Muscle of arm (tissue), 12 donors: ENCODE measurements around the gene BMPR1A. TPM values are rescaled to one million over a fixed set of nuclear protein-coding genes. Genes with fewer than 3 reads are reported as not detected.
A peak's percentile ranks its signal among the peaks of the same experiment; 100 is the strongest.
"Not testable (repeated sequence)": the region's sequence is repeated elsewhere in the genome, so short reads cannot be mapped to it uniquely, and the experiment has no call there.

ENCODE experiments used
- DNase-seq: peaks from one replicate; pipeline ENCODE4 v3.0.0-alpha.2; 2013
- polyA plus RNA-seq, 12 donors: library from polyadenylated mRNA; unstranded; fragments of 120-200 nt; gene quantifications; one replicate each; pipeline ENCODE4 v1.2.1, GENCODE V29; 2013; ENCODE audit not compliant: insufficient read length in 12 of 12

BMPR1A gene
- polyA plus RNA-seq, 12 donors: 16.3 to 65.1 (median 55.2) TPM; not detected in 1

DNA sequence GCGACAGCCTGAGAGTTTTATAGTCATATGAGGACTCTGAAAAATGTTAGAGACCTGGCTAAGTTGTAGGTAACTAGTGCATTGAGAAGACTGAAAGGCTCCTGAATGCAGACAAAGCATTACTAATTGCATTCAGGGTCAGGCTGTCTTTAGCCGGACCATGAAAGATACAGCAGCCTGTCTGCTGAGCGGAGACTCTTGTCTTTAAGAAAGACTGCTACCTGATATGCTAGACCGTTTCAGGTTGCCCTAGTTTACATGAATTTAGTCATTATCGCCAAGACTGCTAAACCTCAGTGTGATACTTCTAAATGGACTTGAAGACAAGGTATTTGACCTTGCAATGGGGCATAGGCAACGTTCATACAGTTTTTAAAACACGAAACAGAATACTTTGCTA is 81.2 kb downstream of the BMPR1A start:
- no peak for DNase-seq

DNA sequence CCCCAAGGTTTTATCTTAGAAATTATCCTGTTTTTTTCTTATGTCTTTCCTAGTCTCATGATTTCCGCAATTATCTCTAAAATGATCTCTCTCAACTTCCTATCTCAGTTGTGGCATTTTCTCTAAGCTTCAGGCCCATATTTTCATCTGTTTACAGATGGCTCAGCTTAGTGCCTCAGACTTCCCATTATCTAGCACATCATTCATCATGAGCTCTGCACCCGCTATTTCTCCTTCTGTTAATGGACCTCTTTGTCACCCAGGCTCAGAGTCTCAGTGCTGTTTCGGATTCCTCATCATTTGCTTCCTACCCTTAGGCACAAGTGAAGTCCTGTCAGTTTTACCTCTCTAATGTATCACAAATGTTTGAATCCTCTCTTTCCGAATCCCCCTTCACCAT is 84.1 kb downstream of the BMPR1A start:
- DNase-seq: no peak

DNA sequence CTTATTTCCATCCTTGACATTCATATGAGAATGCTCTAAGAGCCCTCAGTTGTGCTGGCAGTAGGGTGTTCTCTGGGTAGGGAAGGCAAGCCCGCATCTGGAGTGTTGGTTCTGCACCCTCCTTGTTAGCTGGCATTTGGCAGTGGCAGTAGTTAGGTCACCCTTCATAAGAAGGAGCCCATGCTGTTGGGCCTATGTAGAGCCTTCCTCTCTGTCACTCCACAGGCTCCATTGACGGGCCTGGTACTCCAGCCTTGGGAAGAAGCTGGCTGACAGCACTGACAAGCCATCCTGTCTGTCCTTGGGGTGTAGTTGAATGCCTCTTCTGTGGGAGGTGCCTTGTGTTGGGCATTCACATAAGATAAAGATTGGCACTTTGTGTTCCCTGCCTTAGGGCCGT is 89.7 kb downstream of the BMPR1A start:
- no peak for DNase-seq

DNA sequence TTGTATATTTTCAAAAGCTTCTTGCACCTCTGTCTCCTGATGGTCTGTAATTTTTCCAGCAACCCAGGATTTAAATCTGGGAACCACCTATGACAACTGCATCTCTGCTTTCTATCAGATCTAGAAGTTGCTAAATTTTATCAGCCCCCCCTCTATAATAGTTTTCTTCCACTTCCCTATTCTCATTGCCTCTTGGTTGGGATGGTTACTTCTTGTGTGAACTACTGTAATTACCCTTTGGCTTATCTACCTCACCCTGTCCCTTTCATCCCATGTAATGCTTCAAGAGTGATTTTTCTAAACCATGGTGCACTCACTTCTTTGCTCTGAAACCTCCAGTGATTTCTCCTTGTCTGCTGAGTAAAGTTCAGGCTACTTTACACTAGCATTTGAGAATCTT is 92.3 kb downstream of the BMPR1A start:
- DNase-seq: no peak

DNA sequence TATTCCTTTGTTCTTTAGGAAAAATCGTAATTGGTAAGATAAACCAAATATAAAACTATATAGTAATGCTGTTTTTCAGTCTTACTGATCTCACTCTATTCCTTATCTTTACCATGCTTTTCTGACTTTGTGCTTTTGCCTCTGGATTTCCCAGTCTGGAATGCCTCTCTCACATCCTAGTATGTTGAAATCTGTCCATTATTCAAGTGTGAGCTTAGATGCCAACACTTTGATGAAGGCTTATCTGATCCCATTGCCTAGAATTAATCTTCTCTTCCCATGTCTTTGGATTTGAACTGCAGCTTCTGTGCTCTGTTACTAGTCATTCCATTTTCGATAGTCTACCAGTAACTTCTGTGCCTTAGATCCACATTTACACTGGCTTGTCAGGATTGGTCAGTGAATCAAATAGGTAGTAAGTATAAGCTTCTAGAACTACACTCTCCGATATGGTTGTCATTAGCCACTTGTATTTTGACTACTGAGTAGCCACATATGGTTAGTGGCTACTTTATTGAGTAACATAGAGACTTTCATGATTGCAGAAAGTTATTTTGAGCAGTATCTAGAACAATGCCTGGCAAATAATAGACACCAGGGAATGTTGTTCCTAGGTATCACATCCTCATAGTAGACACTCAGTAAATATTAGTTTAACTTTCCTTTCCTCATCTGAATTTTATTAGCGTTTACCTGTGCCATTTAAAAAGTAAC is 92.9 kb downstream of the BMPR1A start:
- DNase-seq: no peak

DNA sequence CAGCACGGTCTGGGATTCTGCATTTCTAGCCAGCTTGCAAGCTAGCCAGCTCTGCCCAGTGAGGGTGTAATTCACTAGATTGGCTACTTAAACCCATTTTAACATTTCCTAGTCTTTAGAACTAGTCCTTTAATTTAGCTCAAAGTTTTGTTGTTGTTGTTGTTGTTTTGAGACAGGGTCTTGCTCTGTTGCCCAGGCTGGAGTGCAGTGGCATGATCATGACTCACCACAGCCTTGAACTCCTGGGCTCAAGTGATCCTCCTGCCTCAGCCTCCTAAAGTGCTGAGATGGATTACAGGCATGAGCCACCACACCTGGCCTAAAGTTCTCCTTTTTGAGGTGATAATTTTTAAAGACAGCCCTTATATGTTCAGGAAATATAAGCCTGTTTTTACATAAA is 94.1 kb downstream of the BMPR1A start:
- DNase-seq: no peak

DNA sequence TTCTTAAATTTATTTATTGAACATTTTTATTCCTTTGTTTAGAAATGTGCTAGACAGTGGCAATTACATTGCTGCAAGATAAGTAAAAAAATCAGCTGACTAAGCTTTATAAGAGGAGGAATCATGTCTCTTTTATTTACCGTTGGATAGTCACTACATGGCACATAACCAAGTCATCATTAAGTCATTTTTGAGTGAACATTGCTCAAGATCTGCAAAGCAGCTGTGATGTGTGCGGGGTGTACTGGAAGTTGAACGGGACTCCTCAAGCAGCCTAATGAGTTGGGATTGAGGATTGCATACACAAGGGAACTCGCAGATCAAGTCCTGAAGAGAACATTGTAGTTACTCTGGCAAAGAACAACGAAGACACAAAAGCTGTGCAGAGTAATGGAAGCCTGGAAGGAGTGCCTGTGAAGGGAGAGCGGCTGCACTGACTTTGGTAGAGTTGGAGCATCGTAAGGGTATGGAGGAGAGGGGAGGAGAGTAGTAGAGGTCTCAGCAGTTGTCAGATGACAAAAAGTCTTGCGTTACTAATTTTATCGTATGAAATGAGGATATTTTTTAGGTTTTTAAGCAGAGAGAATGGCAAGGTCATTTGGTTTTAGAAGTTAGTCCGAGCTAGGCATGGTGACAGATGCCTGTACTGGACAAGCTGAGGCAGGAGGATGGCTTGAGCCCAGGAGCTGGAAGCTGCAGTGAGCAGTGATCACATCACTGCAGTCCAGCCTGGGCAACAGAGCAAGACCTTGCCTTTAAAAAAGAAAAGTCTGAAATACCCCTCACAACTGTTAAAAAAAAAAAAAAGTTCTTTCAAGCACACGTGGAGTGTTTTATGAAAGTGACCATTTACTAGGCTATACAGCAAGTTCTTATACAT is 95.1 kb downstream of the BMPR1A start:
- DNase-seq: peak; percentile 48

DNA sequence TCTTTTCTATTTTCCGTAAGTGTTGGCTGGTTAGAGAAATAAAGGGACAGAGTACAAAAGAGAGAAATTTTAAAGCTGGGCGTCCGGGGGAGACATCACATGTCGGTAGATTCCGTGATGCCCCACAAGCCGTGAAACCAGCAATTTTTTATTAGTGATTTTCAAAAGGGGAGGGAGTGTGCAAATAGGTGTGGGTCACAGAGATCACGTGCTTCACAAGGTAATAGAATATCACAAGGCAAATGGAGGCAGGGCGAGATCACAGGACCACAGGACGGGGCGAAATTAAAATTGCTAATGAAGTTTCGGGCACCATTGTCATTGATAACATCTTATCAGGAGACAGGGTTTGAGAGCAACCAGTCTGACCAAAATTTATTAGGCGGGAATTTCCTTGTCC is 97.2 kb downstream of the BMPR1A start:
- not testable (repeated sequence) for DNase-seq

DNA sequence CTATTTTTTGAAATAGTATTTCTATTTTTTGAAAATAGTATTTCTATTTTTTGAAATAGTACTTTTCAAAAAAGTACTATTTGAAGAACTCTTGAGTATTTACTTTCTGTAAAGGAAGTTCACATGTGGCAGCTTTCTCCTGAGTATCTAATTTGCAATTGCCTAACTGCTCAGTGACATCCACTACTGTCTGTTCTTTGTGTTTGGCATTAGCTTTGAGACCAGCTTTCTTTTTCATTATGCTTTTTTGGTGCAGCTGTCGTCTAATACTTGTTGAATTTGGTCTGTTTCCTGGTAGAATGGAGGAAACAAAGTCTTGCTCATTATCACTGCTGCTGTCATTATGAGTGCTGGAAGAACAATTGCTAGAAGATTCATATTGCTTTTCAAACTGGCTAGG is 99.1 kb downstream of the BMPR1A start:
- no peak for DNase-seq

DNA sequence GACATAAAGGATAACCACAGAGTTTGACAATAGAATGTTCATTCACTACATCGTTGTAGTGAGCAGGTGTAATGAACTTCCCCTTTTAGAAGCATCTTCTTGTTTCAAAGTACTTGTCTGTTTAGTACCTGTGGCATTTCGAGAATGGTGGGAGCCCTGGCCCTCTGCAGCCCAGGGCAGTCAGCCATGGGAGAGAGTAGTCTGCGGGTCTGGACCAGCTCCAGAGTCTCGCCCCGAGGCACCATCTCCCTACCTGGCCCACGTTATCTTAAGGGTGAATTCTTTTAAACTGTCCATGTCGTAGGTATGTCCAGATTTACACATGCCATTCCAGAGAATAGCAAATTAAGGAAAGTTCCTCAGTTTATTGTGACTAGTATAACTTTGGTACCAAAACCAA is 99.7 kb downstream of the BMPR1A start:
- no peak for DNase-seq

DNA sequence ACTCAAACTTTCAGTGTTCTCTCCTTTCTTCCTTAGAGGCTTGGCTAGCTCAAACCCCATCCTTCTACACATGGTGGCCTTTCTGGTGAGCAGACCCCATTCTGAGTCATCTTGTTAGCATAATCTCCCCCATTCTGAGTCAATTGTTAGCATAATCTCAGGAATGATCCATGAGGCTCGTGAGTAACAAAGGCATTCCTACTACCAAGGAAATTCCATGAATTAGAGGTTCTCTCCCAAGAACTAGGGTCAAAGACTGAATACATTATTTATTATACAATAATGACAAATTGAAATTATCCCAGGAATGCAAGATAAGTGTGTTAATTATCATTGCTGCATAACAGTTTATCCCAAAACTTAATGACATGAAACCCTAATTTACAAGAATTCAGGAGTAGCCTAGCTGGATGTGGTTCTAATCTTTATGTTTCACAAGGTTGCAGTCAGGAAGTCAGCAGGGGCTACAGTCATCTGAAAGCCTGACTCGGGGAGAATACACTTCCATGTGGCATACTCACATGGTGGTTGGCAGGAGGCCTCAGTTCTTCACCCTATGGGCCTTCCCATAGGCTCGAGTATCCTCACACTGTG is 100.8 kb downstream of the BMPR1A start:
- DNase-seq: no peak

DNA sequence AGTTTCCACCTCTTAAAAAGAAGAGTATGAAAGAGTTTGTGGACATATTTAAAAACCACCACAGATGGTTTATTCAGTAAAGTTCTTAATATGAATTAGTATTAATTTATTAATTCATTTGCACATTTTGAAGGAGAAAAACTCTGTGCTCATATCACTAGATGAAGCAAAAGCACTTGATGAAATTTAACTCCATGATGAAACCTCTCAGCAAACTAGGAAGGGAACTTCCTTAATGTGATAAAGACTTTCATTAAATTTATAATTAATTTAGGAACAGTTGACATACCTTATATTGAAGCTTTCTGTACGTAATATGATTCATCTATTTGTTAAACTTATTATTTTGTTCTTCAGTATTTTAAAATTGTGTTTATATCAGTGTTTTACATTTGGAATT is 101.6 kb downstream of the BMPR1A start:
- no peak for DNase-seq

DNA sequence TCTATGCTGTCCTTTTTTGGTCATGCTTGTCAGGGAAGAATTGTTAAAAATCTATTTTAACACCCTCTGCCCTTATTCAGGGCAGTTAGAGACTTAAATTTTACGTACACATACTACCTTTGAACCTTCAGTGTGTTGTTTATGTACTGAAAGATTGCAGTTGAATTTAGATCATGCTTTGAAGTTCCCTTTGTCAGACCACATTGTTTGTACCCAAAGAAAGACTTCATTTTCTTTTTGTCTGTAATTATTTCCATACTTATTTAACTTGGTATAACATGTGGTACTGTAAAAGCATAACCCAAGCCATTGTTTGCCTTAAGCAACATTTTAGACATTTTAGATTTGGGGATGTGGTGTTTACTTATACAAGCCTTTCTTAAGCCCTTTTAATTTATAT is 104.9 kb downstream of the BMPR1A start:
- no peak for DNase-seq

DNA sequence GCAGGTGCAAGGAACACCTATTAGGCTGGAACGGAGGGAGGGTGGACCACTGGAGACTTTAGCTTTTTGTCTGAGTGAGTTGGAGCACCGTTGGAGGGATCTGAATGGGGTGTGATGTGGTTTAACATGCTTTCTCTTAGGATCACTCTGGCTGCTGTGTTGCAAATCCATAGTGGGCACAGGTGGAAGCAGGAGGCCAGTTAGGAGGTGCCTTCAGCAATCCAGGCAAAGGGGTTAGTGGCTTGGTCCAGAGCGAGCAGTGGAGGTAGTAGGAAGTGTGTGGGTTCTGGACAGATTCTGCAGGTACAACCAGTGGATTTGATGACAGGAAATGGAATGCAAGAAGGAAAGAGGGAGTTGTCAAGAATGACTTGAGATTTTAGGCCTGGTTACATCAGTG is 106.0 kb downstream of the BMPR1A start:
- no peak for DNase-seq

DNA sequence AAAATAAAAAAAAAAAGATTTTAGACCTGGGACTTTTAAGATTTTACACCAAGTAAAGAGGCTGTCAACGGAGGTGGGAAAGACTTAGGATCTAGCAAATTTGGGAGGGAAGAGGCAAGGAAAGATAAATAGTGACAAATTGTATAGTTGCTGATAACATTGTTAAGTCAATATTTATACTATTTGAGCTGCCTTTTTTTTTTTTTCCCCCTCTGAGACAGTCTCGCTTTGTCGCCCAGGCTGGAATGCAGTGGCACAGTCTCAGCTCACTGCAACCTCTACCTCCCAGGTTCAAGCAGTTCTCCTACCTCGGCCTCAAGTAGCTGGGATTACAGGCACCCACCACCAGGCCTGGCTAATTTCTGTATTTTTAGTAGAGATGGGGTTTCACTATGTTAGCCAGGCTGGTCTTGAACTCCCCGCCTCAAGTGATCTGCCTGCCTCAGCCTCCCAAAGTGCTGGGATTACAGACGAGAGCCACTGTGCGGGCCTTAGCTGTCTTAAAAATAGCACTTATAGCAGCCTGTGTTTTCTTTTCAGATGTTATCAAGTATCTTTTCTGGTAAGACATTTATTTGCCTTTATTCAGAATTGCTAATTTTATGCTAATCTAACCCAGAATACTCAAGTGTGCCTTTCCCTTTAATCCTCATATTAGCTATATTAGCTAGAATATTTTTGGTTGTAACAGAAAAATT is 106.5 kb downstream of the BMPR1A start:
- no peak for DNase-seq

DNA sequence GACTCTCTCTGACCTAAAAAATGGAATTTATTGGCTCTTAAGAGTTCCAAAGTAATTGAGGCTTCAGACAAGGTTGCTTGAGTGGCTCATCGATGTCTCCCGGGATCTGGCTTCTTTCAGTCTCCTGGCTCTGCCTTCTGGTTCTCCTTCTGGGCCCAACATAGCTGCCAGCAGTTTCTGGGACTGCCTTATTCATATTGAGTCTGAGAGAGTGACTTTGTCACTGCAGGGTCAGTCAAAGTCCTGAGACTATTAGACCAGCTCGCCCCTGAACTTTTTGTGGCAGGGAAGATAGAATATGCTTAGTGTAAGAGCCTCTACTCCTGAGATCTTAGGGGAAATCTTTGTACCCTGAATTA is 107.0 kb downstream of the BMPR1A start:
- DNase-seq: no peak

DNA sequence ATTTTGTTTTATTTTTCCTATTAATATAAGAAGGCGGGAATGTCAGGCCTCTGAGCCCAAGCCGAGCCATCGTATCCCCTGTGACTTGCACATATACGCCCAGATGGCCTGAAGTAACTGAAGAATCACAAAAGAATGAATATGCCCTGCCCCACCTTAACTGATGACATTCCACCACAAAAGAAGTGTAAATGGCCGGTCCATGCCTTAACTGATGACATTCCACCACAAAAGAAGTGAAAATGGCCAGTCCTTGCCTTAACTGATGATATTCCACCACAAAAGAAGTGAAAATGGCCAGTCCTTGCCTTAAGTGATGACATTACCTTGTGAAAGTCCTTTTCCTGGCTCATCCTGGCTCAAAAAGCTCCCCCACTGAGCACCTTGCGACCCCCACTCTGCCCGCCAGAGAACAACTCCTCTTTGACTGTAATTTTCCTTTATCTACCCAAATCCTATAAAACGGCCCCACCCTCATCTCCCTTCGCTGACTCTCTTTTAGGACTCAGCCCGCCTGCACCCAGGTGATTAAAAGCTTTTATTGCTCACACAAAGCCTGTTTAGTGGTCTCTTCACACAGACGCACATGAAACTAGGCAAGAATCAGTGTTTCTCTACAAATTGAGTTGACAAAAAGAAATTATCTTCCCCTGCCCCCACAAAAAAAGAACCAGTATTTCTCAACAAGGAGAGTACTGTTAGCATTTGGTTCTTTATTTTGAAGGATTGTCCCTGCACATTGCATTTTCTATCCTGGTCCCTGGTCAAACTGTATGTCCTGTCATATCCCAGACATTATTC is 108.8 kb downstream of the BMPR1A start:
- DNase-seq: not testable (repeated sequence)

DNA sequence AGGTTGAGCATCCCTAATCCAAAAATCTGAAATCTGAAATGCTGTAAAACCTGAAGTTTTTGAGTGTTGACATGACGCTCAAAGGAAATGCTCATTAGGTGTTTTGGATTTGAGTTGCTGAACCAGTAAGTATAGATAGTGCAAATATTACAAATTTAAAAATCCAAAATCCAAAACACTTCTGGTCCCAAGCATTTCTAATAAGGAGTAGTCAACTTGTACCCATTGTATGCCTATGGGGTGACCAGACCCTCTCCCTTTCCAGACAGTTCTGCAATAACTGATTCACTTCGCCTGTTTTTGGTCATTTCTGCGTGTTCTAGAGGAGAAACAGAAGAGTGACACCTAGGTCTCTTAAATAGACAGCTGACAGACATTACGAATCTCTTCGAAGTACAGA is 110.7 kb downstream of the BMPR1A start:
- DNase-seq: no peak

DNA sequence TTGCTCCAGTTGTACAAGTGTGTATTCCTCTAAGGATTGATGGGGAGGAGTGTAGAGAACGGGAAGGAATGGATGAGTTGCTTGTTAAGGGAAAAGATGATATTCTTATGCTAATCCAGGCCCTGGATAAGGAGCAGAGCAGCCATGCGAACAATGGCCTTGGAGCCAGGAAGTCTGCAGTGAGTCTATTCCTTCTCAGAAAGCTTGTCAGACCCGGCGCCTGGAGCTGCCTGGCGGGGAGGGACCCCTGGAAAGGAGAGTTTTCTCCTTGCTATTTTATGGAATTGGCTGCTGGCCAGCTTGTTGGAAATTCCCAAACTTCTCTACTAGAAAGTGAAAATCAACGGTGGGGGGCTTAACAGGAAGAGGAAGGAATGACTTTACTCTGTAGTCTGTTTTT is 111.9 kb downstream of the BMPR1A start:
- peak; percentile 80 for DNase-seq

DNA sequence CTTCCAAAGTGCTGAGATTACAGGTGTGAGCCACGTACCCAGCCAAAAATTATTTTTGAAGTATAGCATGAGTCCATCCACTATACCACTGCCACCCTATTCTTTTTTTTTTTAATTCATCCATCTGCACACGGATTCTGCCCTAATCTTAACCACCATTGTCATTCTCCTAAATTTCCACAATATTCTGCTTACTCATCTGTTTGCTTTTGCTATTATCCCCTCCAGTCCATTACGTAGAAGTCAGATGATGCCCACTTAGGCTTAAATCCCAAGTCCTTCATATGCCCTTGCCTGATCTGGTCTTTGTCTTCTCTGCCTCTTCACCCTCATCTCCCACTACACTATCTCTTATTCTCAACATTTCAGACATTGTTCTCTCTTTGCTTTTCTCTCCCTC is 114.3 kb downstream of the BMPR1A start:
- DNase-seq: no peak

DNA sequence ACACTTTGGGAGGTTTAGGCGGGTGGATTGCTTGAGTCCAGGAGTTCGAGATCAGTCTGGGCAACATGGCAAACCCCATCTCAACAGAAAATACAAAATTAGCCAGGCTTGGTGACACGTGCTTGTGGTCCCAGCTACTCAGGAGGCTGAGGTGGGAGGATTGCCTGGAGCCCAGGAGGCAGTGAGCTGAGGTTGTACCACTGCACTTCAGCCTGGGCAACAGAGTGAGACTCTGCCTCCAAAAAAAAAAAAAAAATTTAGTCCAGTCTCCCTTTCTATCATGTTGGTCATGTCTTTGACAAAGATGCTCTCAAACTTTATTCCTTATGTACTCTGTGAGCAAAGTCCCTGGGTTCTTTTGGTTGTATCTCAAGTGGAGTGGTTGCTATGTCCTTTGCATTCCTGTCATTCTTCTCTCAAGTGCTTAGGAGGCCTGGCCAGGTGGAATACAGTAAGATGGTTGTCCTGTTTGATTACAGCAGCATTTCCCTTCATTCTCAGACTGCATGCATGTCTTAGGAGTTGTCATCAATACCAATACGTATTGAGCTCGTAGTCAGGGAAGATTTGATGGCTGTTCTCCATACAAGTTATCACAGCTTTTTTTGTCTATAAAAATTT is 115.3 kb downstream of the BMPR1A start:
- DNase-seq: no peak
